NCI-H1105 (cell line): ENCODE measurements around the gene AP3D1.
A peak's percentile ranks its signal among the peaks of the same experiment; 100 is the strongest.
"Not testable (repeated sequence)": the region's sequence is repeated elsewhere in the genome, so short reads cannot be mapped to it uniquely, and the experiment has no call there.

ENCODE experiments used
- DNase-seq: peaks from one replicate; lab custom pipeline; 2025; lab: John Stamatoyannopoulos, UW

Gene AP3D1

DNA sequence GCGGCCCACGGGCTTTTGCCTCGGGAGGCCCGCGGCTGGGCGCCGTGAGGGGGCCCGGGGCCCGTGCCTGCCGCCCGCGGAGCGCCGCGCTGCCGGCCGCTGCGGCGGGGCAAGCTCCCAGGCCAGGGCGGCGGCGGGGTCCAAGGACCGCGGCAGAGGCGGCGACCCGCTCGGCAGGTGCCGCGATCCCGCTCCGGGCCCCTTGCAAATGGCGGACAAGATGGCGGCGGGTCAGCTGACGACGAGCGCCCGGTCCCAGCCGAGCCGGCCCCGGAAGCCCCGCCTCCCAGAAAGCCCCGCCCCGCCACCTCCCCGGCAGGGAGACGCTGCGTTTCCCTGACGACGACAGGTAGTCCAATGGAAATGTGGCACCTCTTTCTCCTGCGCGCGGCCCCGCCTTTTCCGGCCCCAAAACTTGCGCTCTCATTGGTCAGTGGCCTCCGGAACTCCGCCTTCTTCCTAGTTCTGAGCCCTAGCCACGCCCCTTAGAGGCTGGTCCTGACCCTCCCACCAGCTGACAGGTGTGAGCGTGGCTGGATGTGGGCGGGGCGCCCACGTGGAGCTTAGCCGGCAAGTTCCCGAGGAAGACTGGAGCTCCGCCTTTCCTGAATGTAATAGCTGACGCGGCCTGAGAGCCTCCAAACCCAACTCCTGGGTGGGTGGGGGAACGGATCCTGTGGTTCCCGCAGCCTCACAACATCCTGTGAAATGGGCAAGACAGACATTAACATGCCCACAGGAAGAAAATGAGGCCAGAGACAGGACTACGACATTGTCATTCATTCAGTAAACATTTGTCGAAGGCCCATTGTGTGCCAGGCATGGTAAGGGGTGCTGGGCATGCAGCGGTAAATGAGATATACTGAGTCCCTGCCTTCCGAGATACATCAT lies at the start of gene AP3D1:
Gene AP3D1, minus strand, starts transcription at position 228 of the 891 bp plus-strand sequence. CDS start 232 bp downstream, outside the sequence.
- DNase-seq: peak; percentile 99

DNA sequence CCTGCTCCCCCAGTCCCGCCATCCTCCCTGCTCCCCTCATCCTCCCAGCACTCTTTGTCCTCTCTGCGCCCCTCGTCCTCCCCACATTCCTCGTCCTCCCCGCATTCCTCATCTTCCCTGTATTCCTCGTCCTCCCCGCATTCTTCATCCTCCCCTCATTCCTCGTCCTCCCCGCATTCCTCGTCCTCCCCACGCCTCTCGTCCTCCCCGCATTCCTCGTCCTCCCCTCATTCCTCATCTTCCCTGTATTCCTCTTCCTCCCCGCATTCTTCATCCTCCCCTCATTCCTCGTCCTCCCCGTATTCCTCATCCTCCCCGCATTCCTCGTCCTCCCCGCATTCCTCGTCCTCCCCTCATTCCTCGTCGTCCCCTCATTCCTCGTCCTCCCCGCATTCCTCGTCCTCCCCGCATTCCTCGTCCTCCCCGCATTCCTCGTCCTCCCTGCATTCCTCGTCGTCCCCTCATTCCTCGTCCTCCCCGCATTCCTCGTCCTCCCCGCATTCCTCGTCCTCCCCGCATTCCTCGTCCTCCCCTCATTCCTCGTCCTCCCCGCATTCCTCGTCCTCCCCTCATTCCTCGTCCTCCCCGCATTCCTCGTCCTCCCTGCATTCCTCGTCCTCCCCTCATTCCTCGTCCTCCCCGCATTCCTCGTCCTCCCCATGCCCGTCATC lies 49.4 kb upstream of the AP3D1 start:
- DNase-seq: not testable (repeated sequence)

DNA sequence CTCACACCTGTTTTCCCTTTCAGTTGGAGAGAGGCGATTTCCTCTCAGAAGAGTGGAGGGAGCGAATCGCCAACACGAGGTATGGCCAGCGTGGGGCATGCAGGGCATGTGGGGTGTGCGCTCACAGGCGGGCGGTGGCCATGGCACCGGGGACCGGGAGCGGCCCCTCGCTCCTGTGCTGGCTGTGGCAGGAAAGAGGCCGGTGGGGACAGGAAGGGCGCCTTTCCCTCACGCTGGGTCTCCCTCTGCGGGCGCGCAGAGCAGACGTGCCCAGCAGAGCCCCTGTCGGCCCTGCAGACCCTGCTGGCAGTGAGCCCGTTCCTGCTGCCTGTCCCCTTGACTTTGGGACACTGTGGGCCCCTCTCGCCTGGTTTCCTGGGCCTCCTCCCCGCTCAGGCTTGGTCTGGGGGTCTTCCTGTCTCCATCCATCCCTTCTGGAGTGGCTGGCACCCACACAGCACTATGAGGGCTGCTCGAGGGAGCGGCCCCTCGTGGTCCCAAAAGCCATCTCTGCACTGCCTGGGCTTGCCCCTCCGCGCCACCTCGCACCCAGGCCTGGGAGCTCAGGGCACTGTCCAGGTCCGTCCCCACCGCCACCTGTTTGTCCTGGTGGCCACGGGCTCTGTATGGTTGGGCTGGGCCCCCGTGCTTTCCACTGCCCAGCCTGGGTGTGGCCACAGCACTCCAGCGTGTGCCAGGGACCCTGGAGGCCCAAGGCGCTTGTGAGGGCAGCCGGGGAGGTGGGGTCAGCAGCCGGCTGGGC lies 48.7 kb upstream of the AP3D1 start:
- no peak for DNase-seq

DNA sequence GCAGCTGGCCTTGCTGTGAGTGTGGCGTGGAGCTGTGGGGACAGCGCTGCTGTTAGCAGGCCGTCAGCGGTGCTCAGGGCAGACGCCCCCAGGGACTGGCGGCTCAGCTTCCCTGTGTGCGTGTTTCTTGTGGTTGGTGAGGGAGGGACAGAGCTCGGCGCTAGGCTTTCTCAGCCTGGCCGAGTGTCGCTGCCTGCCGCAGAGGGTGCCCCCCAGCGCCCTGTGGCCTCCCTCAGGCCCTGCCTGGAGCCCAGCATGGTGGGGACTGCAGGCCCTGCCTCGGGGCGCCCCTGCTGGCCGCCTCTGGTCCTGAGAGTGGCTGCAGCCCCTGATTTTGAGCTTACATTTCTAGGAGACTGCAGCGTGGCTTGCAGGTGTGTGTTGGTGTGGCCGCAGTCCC lies 47.8 kb upstream of the AP3D1 start:
- no peak for DNase-seq

DNA sequence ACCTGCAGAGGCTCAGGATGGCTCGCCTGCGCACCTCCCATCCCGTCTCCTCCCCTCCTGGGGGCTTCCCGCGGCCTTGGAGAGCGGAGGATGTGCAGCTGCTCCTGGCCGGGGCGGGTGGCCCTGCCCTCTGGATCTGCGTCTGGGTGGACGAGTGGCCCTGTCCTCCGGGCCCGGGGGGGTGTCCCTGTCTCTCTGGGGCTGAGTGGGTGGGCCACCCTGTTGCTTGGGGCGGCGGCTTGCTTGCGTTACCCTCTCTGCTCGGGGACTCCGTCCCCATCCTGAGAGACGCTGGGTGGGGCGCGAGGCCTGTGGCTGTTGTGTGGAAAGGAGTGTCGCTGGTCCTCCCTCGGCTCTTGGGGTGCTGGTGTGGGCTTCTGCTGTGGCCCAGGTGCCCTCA lies 47.0 kb upstream of the AP3D1 start:
- DNase-seq: no peak

DNA sequence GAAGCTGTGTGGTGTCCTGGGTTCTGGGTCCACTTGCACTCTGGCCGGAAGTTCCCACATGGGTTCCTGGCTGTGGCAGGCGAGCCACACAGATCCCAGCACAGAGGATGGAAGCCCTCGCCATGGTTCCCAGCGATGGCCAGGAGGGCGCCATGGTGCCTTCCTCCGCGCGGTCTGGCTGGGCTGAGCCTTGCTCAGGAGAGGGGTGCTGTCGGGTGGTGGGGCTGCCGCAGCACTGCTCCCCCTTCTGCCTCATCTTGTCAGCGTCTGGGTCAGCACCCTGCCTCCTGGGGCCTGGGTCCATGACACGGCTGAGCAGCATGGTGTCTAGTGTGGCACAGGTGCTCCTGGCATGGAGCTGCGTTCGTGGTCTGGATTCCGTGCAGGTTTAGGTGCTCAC lies 45.9 kb upstream of the AP3D1 start:
- no peak for DNase-seq

DNA sequence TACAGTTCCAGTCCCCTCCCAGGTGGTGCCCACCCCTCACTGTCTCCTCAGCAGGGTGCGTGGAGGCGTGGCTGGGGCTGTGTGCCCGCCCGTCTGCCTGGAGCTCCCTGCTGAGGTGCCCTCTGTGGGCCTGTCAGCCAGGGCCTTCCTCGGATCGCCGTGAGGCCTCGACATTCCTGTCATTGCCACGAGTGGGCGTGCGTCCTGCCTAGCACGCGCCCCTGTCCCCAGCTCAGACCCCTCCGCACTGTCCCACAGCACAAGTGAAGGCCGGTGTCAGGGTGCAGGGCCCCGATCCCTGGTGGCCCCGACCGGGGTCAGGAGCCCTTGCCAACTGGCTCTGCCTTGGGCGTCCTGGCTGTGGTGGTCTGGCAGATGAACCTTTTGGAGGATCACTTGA lies 44.5 kb upstream of the AP3D1 start:
- no peak for DNase-seq

DNA sequence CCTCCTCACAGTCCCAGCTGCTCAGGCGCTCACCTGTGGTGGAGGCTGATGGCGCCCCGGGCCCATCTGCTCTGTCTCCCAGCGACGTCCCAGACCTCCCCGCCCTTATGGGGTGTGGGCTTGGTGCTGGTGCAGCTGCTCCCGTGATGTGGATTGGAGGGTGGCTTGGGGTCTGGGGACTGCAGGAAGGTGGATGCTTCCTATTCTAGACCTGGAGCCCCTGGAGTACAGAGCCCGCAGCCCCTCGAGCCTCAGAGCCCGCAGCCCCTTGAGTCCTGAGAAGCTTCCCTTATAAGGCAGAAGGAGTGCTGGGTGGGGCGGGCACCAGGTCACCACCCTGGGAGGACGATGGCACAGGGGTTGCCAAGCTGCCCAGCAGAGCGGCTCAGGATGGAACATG lies 44.0 kb upstream of the AP3D1 start:
- no peak for DNase-seq

DNA sequence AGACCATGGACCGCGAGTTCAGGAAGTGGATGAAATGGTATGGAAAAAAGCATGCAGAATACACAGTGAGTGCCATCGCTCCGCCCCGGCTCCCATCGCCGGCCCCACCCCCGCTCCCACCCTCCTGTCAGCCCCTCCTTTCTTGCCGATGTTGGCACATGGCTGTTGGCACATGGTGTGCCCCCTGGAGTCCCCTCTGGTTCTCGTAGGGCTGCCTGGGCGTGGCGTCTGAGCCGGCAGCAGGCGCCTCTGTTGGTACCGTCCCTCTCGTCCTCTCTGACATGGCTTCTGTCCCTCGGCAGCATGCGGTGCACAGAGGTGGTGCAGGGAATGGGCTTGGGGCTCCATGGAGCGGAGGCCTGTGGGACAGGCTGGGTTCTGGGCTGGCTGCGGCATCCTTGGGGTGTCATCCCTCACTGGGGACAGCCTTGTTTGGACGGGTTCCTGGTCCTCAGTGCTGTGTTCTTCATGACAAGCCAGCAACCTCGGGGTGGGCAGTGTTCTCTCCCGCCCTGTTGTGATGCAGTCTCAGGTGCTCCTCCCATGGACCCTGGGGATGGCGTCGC lies 43.2 kb upstream of the AP3D1 start:
- no peak for DNase-seq

DNA sequence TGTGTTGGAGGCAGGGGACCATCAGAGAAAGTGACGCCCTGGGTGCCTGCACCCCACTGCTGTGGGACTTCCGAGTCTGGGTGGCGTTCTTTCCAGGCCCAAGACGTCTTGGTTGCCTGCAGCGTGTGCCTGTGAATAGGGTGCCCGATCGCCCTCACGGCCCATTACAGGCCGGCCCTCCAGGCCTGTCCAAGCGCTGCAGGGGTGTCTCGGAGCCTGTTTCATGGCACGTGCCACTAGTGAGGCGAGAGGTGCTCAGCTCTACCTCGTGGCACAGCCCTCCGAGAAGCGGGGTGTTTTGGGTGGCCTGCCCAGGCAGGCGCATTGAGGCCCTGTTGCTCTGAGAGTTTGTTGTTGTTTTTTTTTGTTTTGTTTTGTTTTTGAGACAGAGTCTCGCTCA lies 42.4 kb upstream of the AP3D1 start:
- no peak for DNase-seq

DNA sequence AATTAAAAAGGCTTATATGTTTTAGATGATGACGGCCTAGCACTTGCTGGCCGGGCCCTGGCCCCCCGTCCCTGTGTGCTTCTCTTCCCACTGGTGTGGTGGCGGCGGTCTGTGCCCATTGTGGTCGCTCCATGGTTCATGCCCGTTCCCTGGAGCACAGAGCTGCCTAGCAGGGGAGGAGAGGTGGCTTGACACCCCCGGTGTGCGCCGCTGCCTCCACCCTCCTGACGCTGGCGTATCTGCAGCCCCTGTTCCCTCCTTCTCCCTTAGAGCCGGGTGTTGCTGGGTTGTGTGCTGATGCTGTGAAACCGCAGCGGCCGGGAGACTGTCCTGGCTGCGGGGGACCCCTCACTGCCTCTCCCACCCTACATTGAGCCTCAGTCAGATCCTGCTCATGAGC lies 41.5 kb upstream of the AP3D1 start:
- DNase-seq: no peak

DNA sequence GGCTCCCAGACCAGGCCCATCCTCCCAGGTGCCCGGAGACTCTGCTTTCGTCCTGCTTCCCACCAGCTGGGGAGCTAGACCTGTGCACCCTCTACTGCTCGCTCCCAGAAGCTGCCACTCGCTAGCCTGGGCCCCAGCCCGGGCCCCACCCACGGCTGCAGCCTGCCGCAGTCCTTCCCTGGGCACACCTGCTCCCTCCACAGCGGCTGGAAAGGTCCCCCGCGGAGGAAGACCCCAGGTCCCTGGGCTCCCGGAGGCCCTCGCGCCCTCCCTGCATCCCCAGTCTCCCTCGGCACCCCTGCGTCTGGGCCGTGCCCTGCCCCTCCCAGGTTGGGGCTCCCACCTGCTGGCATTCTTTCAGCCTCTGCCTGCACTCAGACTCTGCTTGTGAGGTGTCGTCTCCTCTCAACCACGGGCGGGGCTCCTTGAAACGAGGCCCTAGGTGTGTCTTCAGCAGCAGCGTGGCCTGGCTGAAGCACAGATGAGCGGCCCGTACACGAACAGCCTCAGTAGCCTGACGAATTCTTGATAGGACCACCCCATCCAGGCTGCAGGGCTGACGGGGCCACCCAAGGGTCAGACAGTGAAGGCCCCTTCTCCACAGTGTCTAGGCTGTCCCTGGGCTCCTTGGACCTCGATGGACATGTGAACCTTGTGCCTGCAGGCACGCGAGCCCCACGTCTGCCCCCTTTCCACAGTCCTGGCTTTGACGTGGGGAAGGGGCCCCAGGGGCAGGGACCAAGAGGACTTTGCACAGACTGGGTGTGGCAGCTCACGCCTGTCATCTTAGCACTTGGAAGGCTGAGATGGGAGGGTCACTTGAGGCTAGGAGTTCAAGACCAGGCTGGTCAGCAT lies 40.3 kb upstream of the AP3D1 start:
- DNase-seq: no peak

DNA sequence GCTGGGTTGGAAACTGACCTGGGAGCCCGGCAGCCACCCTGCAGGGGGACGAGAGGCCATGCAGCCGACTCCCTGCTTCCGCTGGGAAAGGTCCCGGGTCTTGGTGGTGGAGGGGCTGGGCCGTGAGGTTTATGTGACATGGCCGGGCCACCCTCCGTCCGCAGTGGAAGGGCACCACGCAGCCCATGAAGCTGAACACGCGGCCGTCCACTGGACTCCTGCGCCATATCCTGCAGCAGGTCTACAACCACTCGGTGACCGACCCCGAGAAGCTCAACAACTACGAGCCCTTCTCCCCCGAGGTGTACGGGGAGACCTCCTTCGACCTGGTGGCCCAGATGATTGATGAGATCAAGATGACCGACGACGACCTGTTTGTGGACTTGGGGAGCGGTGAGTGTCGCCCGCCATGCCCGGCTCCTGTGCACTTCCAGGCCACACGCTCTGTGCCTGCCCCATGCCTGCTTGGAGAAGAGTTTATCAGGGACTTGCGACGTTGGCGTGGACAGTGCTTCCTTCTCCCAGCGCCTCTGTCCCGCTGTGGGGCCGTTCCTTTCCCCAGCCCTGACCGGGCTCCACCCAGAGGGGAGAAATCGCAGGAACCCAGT lies 39.6 kb upstream of the AP3D1 start:
- DNase-seq: no peak

DNA sequence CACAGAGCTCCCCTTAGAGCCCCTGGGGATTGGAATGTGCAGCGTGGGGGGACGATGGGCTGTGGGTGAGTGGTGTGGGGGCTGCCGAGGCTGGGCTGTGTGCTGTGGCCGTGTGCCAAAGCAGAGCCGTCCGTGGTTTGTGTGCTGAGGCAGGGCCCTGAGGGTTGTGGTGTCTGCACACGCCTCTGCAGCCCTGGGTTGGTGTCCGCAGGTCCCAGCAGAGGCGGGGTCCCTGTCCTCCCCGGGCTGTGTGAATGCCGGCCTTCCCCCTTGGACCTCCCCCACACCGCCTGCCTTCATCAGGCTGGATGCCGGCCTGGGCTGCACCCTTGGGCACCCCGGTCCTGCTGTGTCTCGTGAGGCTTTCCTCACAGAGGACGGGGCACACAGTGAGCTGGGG lies 38.5 kb upstream of the AP3D1 start:
- DNase-seq: no peak

DNA sequence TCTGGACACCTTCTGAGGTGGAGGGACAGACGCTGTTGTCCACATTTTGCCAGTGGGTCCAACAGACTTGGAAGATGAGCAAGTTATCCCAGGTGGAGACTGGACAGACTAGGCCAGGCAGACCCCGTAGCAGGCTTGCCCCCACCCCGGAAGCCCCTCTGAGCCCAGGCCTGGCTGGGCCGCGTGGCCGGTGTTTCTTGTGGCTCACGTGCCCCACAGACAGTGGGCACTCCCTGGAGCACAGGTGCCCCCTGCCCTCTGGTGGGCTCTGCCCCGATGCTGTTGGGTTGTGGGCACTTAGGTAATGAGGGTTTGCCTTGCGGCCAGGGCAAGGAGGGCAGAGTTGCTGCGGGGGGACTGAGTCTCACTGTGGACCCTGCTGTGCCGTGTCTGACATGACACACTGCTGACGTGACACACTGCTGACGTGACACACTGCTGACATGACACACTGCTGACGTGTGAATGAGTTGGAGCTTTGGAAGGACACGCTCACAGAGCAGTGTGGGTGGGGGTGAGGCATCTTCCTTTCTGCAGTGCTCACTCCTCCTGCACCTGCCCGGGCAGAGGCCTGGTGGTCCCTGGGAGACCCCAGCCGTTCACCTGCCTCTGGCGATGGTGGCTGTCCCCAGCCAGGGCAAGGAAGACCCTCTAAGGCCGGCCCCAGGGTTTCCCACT lies 37.5 kb upstream of the AP3D1 start:
- no peak for DNase-seq

DNA sequence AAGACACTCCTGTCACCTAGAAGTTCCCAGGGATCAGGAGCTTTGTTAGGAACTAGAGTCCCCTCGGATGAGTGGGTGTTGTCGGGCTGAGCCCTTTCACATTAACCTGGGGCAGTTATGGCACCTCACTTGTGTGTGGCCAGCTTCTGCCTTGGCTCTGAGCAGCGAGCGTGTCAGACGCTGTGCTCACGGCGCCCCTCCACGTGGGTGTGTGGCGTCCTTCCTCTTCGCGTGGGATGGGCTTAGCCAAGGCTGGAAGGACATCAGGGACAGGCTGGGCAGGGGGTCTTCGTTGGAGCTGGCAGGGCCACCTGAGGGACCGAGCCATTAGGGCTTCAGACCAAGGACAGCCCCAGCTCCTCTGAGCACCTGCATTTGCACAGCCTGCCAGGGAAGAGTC lies 35.8 kb upstream of the AP3D1 start:
- DNase-seq: no peak

DNA sequence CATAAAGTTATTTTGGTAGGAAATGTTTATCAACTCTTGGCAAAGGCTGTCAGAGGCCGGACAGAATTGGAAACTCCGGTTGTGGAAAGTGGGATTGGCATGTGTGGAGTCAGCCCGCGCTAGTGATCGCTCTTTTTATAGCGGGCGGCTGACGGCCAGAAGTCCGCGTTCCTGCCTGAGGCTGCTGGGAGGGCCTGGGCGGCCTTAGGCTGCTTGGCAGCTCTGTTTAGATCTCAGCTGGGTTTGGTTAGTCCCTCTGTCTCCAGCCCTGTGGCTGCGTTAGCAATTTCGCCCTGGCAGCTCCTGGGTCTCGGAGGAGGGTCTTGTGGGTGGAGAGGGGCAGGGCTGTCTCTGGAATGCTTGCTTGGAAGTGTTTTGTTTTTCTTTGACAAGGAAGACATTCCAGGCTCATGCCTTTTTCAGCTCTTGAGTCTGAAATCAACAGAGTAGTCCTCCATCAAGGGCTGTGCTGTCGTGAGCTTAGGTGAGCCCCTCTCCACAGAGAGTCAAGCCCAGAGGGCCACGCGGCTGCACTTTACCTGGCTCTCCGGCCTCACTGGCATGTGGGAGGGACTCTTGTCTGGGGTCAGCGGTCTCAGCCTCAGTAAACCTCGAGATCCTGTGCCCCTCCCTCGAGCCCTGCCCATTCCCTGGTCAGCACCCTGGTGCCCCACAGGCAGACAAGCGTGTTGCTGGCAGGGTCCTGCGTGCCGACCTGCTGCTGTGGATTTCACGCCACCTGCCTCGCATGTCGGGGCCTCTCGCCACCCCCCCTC lies 34.9 kb upstream of the AP3D1 start:
- no peak for DNase-seq

DNA sequence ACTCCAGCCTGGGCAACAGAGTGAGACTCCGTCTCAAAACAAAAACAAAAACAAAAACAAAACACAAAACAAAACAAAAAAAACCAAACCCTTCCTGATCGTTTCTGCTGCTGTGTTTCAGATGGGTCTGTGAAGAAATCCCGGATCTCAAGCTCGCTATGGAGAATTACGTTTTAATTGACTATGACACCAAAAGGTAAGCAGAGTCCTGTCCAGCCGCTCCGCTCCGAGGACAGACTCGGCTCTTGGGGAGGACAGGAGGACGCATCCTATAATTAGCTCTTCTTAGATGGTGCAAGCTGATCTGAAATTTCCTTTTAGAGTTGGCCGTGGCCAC lies 34.3 kb upstream of the AP3D1 start:
- DNase-seq: no peak

DNA sequence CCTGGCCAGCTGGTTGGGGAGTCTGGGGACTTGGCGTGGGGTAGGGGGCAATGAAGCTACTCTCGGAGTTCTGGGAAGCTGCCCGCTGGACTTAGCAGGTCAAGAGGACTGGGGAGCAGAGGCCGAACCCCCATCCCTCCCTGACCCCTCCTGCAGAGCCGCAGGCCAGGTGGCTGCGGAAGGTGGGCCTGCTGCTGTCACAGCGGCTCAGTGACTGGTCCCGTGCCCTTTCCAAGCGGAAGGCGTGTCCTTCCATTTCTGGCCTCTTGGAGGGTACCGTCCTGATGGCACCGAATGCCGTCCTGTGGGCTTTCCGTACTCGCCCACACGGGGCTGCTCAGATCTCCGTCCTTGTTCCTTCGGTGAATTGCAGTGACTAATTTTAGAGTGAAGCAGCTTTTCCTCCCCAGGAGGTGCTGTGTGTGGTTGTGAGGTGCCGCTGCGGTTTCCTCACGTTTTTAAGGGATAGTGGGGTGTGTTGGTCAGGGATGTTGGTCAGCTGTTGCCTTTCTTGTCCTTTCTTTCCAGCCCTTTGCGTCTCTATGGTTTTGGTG lies 33.1 kb upstream of the AP3D1 start:
- DNase-seq: no peak

DNA sequence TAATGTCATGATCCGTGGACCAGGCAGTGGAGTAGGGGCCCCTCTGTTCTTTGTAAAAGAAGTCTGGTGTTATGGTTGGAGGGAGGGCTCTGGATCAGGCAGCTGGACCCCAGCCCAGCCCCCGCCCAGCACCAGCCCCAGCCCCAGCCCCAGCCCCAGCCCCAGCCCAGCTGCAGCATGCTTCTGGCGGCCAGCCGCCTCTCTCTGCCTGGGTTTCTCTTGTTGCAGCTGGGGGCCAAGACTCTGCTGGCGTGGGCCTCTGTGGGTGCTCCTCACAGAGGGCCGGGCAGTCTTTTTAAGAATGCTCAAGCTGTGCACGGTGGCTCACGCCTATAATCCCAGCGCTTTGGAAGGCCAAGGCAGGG lies 30.2 kb upstream of the AP3D1 start:
- no peak for DNase-seq
